ENCODE measurements around the gene MARCKS. TPM values are rescaled to one million over a fixed set of nuclear protein-coding genes. Genes with fewer than 3 reads are reported as not detected.
A peak's percentile ranks its signal among the peaks of the same experiment; 100 is the strongest.

MARCKS gene
- total and polyA plus RNA-seq, 2 of the 13 experiments (the other 11 are each of a cell fraction or from before 2014, with no cell fraction given), result 30.5 to 39.5 TPM

DNA sequence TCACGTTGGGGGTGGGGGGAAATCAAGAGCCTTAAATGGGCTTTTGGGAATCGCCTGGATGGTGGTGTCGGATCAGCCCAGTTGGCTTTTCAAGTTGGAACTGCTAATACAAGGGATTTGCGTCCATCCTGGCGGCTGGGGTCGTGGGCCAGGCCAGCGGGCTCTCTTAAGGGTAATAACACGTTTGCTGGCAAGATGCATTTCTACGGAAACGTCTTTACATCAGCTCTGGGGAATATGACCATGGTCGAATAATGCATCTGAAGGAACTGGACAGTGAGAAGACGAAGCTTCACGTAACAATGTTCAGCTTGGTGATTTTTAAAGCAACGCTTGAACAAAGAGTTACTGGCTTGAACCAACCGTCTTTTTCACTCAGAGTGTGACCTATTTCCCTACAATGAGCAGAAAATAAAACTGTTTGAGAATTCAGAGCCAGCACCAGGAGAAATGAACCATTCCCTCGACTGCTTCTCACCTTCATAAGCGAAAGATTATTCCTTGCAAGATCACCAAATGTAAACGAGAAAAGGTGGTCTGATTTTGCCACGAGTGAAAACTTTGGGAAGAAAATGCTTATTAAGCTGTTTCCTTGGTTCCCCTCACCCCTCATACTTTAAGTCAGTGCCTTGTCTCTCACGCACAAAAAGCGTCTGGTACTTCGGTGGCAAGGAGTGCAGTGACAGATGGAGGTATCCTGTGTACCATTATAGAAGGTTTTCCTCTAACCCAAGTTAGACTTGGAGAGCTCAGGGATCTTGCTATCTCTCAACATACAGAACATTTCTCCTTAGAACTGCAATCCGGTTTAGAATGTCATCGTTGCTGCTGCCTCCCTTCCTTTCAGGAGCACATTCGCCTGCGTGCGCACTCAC is 1.4 kb upstream of the MARCKS start:
- no peak for FAIRE-seq
- WGBS (ENCODE audit: low lambda C conversion rate), result 3% methylated on average over 23 of the region's 27 CpGs
- POLR2A ChIA-PET, result interaction anchor here (0.6 to 2.2 kb wide), 9 partner anchors 17 to 976 kb away, joined by 3 to 27 read pairs (median 4); no protein-coding TSS in a partner anchor
- TF ChIP-seq DRAP1 (CRISPR knock-in tag; IDR thresholded peaks at IDR 0.05) (0 out of 2 replicates have a peak, but pooled peaks have one; percentile 13), SAP130 (CRISPR knock-in tag; IDR thresholded peaks at IDR 0.05; ENCODE audit: low read depth) (0 out of 2 replicates have a peak, but pooled peaks have one; percentile 36), HNRNPLL (IDR thresholded peaks at IDR 0.05; ENCODE audit: low read depth, low read length, poor library complexity, severe bottlenecking) (no peak), ZZZ3 (CRISPR knock-in tag; IDR thresholded peaks at IDR 0.05; ENCODE audit: borderline replicate concordance) (0 out of 2 replicates have a peak, but pooled peaks have one; percentile 54), MAFK (conservative IDR thresholded peaks at IDR 0.05 in 1 of 2, IDR thresholded peaks at IDR 0.05 in 1 of 2; ENCODE audit: low read length in 2 of 2) (peak; percentile 88 to 89), IKZF5 (CRISPR knock-in tag; IDR thresholded peaks at IDR 0.05) (no peak), YEATS4 (CRISPR knock-in tag; IDR thresholded peaks at IDR 0.05; ENCODE audit: borderline replicate concordance) (peak; percentile 36; the same call in 1 of the 2 replicates), ZNF557 (CRISPR knock-in tag; IDR thresholded peaks at IDR 0.05) (no peak), SALL1 (CRISPR knock-in tag; IDR thresholded peaks at IDR 0.05) (peak; percentile 67), SMAD3 (CRISPR knock-in tag; IDR thresholded peaks at IDR 0.05) (0 out of 2 replicates have a peak, but pooled peaks have one; percentile 33), GFI1 (CRISPR knock-in tag; IDR thresholded peaks at IDR 0.05; ENCODE audit: borderline replicate concordance) (no peak)
- TF ChIP-seq, protein P1, sequence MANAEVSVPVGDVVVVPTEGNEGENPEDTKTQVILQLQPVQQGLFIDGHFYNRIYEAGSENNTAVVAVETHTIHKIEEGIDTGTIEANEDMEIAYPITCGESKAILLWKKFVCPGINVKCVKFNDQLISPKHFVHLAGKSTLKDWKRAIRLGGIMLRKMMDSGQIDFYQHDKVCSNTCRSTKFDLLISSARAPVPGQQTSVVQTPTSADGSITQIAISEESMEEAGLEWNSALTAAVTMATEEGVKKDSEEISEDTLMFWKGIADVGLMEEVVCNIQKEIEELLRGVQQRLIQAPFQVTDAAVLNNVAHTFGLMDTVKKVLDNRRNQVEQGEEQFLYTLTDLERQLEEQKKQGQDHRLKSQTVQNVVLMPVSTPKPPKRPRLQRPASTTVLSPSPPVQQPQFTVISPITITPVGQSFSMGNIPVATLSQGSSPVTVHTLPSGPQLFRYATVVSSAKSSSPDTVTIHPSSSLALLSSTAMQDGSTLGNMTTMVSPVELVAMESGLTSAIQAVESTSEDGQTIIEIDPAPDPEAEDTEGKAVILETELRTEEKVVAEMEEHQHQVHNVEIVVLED (CRISPR knock-in tag; IDR thresholded peaks at IDR 0.05; ENCODE audit: borderline replicate concordance), result peak; percentile 29; the same call in 1 of the 2 replicates
- TF ChIP-seq, protein P2, sequence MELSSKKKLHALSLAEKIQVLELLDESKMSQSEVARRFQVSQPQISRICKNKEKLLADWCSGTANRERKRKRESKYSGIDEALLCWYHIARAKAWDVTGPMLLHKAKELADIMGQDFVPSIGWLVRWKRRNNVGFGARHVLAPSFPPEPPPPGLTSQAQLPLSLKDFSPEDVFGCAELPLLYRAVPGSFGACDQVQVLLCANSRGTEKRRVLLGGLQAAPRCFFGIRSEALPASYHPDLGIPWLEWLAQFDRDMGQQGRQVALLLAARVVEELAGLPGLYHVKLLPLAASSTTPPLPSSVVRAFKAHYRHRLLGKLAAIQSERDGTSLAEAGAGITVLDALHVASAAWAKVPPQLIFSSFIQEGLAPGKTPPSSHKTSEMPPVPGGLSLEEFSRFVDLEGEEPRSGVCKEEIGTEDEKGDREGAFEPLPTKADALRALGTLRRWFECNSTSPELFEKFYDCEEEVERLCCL (CRISPR knock-in tag; IDR thresholded peaks at IDR 0.05; ENCODE audit: borderline replicate concordance), result no peak

More for the DNA sequence above, 1.4 kb upstream of the MARCKS start:
- ATAC-seq (no peak), DNase-seq (ENCODE audit: low spot score) (no peak)
- Histone ChIP-seq H4K20me1 (ENCODE audit: insufficient read depth, low read length) (peaks cover 10% of the 10 kb centered on the region), H3K9me3 (ENCODE audit: low read length) (no peaks in the 10 kb centered on the region), H3K79me2 (ENCODE audit: insufficient read depth, low read length) (peaks cover 27% of the 10 kb centered on the region), H3K4me2 (ENCODE audit: low read depth, low read length) (peak overlapping the region; percentile 99), H3K9ac (ENCODE audit: insufficient read depth, low read depth, low read length) (peak overlapping the region; percentile 100), H3K4me1 (ENCODE audit: insufficient read depth, low read length) (peaks cover 22% of the 10 kb centered on the region), H3K27me3 (ENCODE audit: control insufficient read depth in 1 of 2, insufficient read depth in 2 of 2, low read length in 2 of 2) (peaks cover 0 to 22% of the 10 kb centered on the region in 2 experiments; a peak in 4 of 5 replicates), H3K27ac (ENCODE audit: extremely low read length, insufficient read depth, low read length) (peak overlapping the region; percentile 98), H3K36me3 (replicated peaks in 1 of 2; ENCODE audit: control insufficient read depth in 1 of 2, insufficient read depth in 2 of 2, low read length in 2 of 2) (no peaks in the 10 kb centered on the region; a peak in 1 of 5 replicates), H2AFZ (ENCODE audit: low read length) (peak overlapping the region; percentile 88), H3K4me3 (replicated peaks in 1 of 3; ENCODE audit: insufficient read depth in 1 of 3, low read depth in 2 of 3, low read length in 3 of 3) (peak overlapping the region; percentile 56 to 100 (median 97))
- in situ Hi-C loops (cut with HindIII; ENCODE audit: extremely low pct_ligation_motif_present, low pct_unique_long_range_greater_than_20kb) (loop anchor here (5.0 to 10.0 kb wide), 4 partner anchors 161 to 548 kb away; no protein-coding TSS in a partner anchor), intact Hi-C loops (cut with micrococcal nuclease; ENCODE audit: unreplicated experiment) (loop anchor here (1.0 to 10.0 kb wide), 5 partner anchors 161 to 549 kb away; no protein-coding TSS in a partner anchor)
- no TSS peak for BruUV-seq (replicated peaks)
- CTCF ChIA-PET (ENCODE audit: low intra/inter-chr PET ratio, low total read pairs), result no interaction called here
